H9 (cell line): ENCODE measurements around the gene KDM2A. TPM values are rescaled to one million over a fixed set of nuclear protein-coding genes. Genes with fewer than 3 reads are reported as not detected.

Experiments used
- DNase-seq: peaks from one replicate; pipeline ENCODE4 v3.0.0-alpha.2; 2017
- H2AFZ ChIP-seq: one replicate; pipeline ENCODE4 v1.6.1; 2013; ENCODE audit warnings: mild to moderate bottlenecking, low read length, control low read depth, moderate library complexity
- H2AK5ac ChIP-seq: 2 replicates; pipeline ENCODE4 v1.6.1; 2013; ENCODE audit warnings: low read length, control low read depth, mixed read lengths; ENCODE audit not compliant: insufficient read length
- H2BK120ac ChIP-seq: one replicate; pipeline ENCODE4 v1.6.1; 2013; ENCODE audit warnings: low read depth, mild to moderate bottlenecking, low read length, control low read depth, inconsistent platforms; ENCODE audit not compliant: poor library complexity, severe bottlenecking
- H2BK12ac ChIP-seq: 2 replicates; pipeline ENCODE4 v1.6.1; 2013; ENCODE audit warnings: low read length, control low read depth, mixed read lengths, low read depth; ENCODE audit not compliant: insufficient read length
- H2BK15ac ChIP-seq: 2 replicates; pipeline ENCODE4 v1.6.1; 2013; ENCODE audit warnings: low read depth, low read length, control low read depth
- H2BK20ac ChIP-seq: one replicate; pipeline ENCODE4 v1.6.1; 2013; ENCODE audit warnings: low read depth, mild to moderate bottlenecking, low read length, control low read depth, inconsistent platforms; ENCODE audit not compliant: poor library complexity, severe bottlenecking
- H2BK5ac ChIP-seq: 2 replicates; pipeline ENCODE4 v1.6.1; 2013; ENCODE audit warnings: low read length, control low read depth, mixed read lengths; ENCODE audit not compliant: insufficient read length
- H3K14ac ChIP-seq: 2 replicates; pipeline ENCODE4 v1.6.1; 2013; ENCODE audit warnings: low read length, control low read depth; ENCODE audit not compliant: insufficient read depth
- H3K18ac ChIP-seq: 2 replicates; pipeline ENCODE4 v1.6.1; 2013; ENCODE audit warnings: low read depth, mild to moderate bottlenecking, mixed read lengths, low read length, control low read depth; ENCODE audit not compliant: insufficient read length
- H3K23ac ChIP-seq: 2 replicates; pipeline ENCODE4 v1.6.1; 2013; ENCODE audit warnings: low read length, control low read depth, mixed read lengths, low read depth; ENCODE audit not compliant: insufficient read length
- H3K23me2 ChIP-seq: 2 replicates; pipeline ENCODE4 v1.6.1; 2013; ENCODE audit warnings: low read depth, mild to moderate bottlenecking, mixed read lengths, low read length, control low read depth; ENCODE audit not compliant: insufficient read length, poor library complexity, severe bottlenecking
- H3K27ac ChIP-seq: 2 replicates; pipeline ENCODE4 v1.5.1; 2013; ENCODE audit warnings: low read length, control low read depth, mixed read lengths, low read depth; ENCODE audit not compliant: insufficient read length
- H3K27me3 ChIP-seq: 2 replicates; pipeline ENCODE4 v1.6.1; 2013; ENCODE audit warnings: low read length, control low read depth, inconsistent platforms; ENCODE audit not compliant: insufficient read depth
- H3K4ac ChIP-seq: 2 replicates; pipeline ENCODE4 v1.6.1; 2013; ENCODE audit warnings: low read depth, mild to moderate bottlenecking, control low read depth, inconsistent platforms, low read length, moderate library complexity
- H3K4me1 ChIP-seq: 2 replicates; pipeline ENCODE4 v1.6.1; 2013; ENCODE audit warnings: low read length, control low read depth, inconsistent platforms; ENCODE audit not compliant: insufficient read depth
- H3K4me2 ChIP-seq: 2 replicates; pipeline ENCODE4 v1.6.1; 2013; ENCODE audit warnings: low read length, control low read depth, mixed read lengths; ENCODE audit not compliant: insufficient read length, insufficient read depth
- H3K56ac ChIP-seq: 2 replicates; pipeline ENCODE4 v1.6.1; 2013; ENCODE audit warnings: low read depth, mild to moderate bottlenecking, mixed read lengths, low read length, control low read depth; ENCODE audit not compliant: insufficient read length
- H3K79me1 ChIP-seq: 2 replicates; pipeline ENCODE4 v1.6.1; 2013; ENCODE audit warnings: low read depth, mild to moderate bottlenecking, moderate library complexity, low read length, control low read depth, inconsistent platforms; ENCODE audit not compliant: insufficient read depth, poor library complexity, severe bottlenecking
- H3K79me2 ChIP-seq: 2 replicates; pipeline ENCODE4 v1.6.1; 2013; ENCODE audit warnings: low read length, control low read depth, inconsistent platforms; ENCODE audit not compliant: insufficient read depth
- H3K9ac ChIP-seq: 2 replicates; pipeline ENCODE4 v1.6.1; 2013; ENCODE audit warnings: low read length, control low read depth, mixed read lengths; ENCODE audit not compliant: insufficient read length; ENCODE audit errors: extremely low read depth
- H3K9me3 ChIP-seq: one replicate; pipeline ENCODE4 v1.6.1; 2013; ENCODE audit warnings: low read depth, low read length, inconsistent platforms; ENCODE audit not compliant: control insufficient read depth
- H3T11ph ChIP-seq: one replicate; pipeline ENCODE4 v1.6.1; 2013; ENCODE audit warnings: mild to moderate bottlenecking, low read length, control low read depth, inconsistent platforms
- H4K20me1 ChIP-seq: one replicate; pipeline ENCODE4 v1.6.1; 2013; ENCODE audit not compliant: control insufficient read depth, insufficient read length, insufficient read depth
- H4K5ac ChIP-seq: 2 replicates; pipeline ENCODE4 v1.6.1; 2013; ENCODE audit warnings: low read depth, mild to moderate bottlenecking, mixed read lengths, low read length, control low read depth; ENCODE audit not compliant: insufficient read length
- H4K8ac ChIP-seq: replicated peaks from 2 replicates; pipeline ENCODE4 v1.6.1; 2013; ENCODE audit warnings: low read length, control low read depth, mixed read lengths, low read depth; ENCODE audit not compliant: insufficient read length
- H4K91ac ChIP-seq: 2 replicates; pipeline ENCODE4 v1.6.1; 2013; ENCODE audit warnings: low read depth, mild to moderate bottlenecking, moderate library complexity, mixed read lengths, low read length, control low read depth; ENCODE audit not compliant: insufficient read length
- H3K27ac Mint-ChIP-seq, 3 experiments: 2 replicates in 2 of 3; 3 replicates in 1 of 3; pipeline ENCODE4 v1.8.0; 2020 to 2021; ENCODE audit warnings: mixed read lengths in 3 of 3, mild to moderate bottlenecking in 1 of 3, moderate library complexity in 1 of 3
- H3K27me3 Mint-ChIP-seq: 2 replicates; pipeline ENCODE4 v1.8.0; 2021; ENCODE audit warnings: low read depth, mild to moderate bottlenecking, moderate library complexity, mixed read lengths
- H3K36me3 Mint-ChIP-seq, 3 experiments: 2 replicates in 2 of 3; 3 replicates in 1 of 3; pipeline ENCODE4 v1.8.0; 2020 to 2021; ENCODE audit warnings: low read depth in 3 of 3, mixed read lengths in 3 of 3; ENCODE audit not compliant: insufficient read depth in 1 of 3
- H3K4me1 Mint-ChIP-seq, 2 experiments: 2 replicates each; pipeline ENCODE4 v1.8.0; 2020; ENCODE audit warnings: mixed read lengths in 2 of 2
- H3K4me3 Mint-ChIP-seq, 2 experiments: 2 replicates in 1 of 2; 3 replicates in 1 of 2; pipeline ENCODE4 v1.8.0; 2020 to 2021; ENCODE audit warnings: mild to moderate bottlenecking in 2 of 2, mixed read lengths in 2 of 2, moderate library complexity in 1 of 2
- H3K9me3 Mint-ChIP-seq, 2 experiments: 2 replicates in 1 of 2; 3 replicates in 1 of 2; pipeline ENCODE4 v1.8.0; 2020; ENCODE audit warnings: mild to moderate bottlenecking in 2 of 2, mixed read lengths in 2 of 2, moderate library complexity in 1 of 2
- CTCF ChIP-seq: fragments of 200-600 bp; sonication (generic); conservative IDR thresholded peaks from 3 replicates; pipeline ENCODE4 v1.8.0; 2021; ENCODE audit warnings: antibody characterized with exemption, mild to moderate bottlenecking
- WGBS: extraction: QIAGEN DNeasy Blood & Tissue Kit; methylation state at CpG from one replicate; pipeline ENCODE4 v1.1.7; 2013; ENCODE audit warnings: missing lambda C conversion rate, low lambda C conversion rate, mixed read lengths; ENCODE audit not compliant: insufficient read length; ENCODE audit errors: extremely low coverage; 5-methylcytosine and 5-hydroxymethylcytosine counted together
- total RNA-seq: library from RNA; stranded (reverse); gene quantifications from 2 replicates; pipeline ENCODE4 v1.2.1, GENCODE V29; 2021

Gene KDM2A
- total RNA-seq, 1 experiment from 2014 or later: 85.9 TPM

- peaks cover 5% of the 10 kb centered on the region for H3K23me2 ChIP-seq
- Mint-ChIP-seq H3K4me1 (peaks cover 24 to 27% of the 10 kb centered on the region in 2 experiments), H3K36me3 (peaks cover 0 to 2% (median 0%) of the 10 kb centered on the region in 3 experiments; a peak in 1 of 7 replicates), H3K27me3 (no peaks in the 10 kb centered on the region; the same call in 1 of the 2 replicates), H3K9me3 (no peaks in the 10 kb centered on the region), H3K27ac (no peak overlapping the region; a peak in 1 of 7 replicates), H3K4me3 (no peak overlapping the region)
- no peak overlapping the region for H3K4ac ChIP-seq
- no peaks in the 10 kb centered on the region for H3K79me1 ChIP-seq
- no peak overlapping the region for H3K14ac ChIP-seq
- no peak overlapping the region for H2BK12ac ChIP-seq
- no peak overlapping the region for H2AK5ac ChIP-seq
- H3K9ac ChIP-seq: no peak overlapping the region
- H3K27me3 ChIP-seq: no peaks in the 10 kb centered on the region
- H3T11ph ChIP-seq: no peak overlapping the region
- H2BK20ac ChIP-seq: no peak overlapping the region
- no CpG with 5 or more reads among the region's 5 CpGs for WGBS
- no peak overlapping the region for H2BK120ac ChIP-seq
- H3K23ac ChIP-seq: no peak overlapping the region
- no peak overlapping the region for H2BK15ac ChIP-seq
- H3K79me2 ChIP-seq: no peaks in the 10 kb centered on the region
- H4K91ac ChIP-seq: no peak overlapping the region
- no peak overlapping the region for H3K4me2 ChIP-seq
- no peaks in the 10 kb centered on the region; the same call in 1 of the 2 replicates for H3K4me1 ChIP-seq
- H2AFZ ChIP-seq: no peak overlapping the region
- no peak overlapping the region for H3K56ac ChIP-seq
- no peak overlapping the region for H3K27ac ChIP-seq
- H2BK5ac ChIP-seq: no peak overlapping the region
- H4K20me1 ChIP-seq: no peaks in the 10 kb centered on the region
- no peak for TF ChIP-seq CTCF
- no peak for DNase-seq
- H4K5ac ChIP-seq: no peak overlapping the region
- H4K8ac ChIP-seq: no peak overlapping the region
- no peak overlapping the region for H3K18ac ChIP-seq
- H3K9me3 ChIP-seq: no peaks in the 10 kb centered on the region
Measured at GRCh38 chr11:67113231-67113721, 5.8 kb upstream of the KDM2A start.
